Measurements from ENCODE around the gene ROPN1L. TPM values are rescaled to one million over a fixed set of nuclear protein-coding genes. Genes with fewer than 3 reads are reported as not detected.
"Not testable (repeated sequence)": the region's sequence is repeated elsewhere in the genome, so short reads cannot be mapped to it uniquely, and the experiment has no call there.

The ROPN1L gene
- total RNA-seq, 1 donor from 2014 or later: not detected

DNA sequence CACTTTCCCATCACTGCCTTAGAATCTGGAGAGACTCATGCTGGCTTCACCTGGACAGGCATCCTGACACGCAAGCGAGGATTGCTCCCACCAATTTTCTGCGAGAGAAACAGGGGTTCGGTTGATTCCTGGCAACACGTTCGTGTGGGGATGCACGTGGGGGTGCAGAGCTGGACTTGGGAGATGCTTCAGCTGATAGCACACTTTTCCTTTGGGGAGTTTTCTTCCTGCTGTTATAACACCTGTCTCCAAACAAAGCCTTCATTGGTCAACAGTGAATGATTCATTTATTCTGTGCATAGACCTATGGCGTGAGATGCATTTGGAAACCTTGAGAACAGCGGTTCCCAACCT is 50.0 kb downstream of the ROPN1L start:
- no peaks in the 10 kb centered on the region for H3K4me1 ChIP-seq
- H3K36me3 ChIP-seq: no peaks in the 10 kb centered on the region
- H3K27ac ChIP-seq: no peak overlapping the region
- no peak for DNase-seq (ENCODE audit: low spot score in 2 of 2)
- no peaks in the 10 kb centered on the region for H3K9me3 ChIP-seq
- no peak overlapping the region for H3K4me3 ChIP-seq
- intact Hi-C loops (cut with DNase I): no loop called here
- TF ChIP-seq, protein P1, sequence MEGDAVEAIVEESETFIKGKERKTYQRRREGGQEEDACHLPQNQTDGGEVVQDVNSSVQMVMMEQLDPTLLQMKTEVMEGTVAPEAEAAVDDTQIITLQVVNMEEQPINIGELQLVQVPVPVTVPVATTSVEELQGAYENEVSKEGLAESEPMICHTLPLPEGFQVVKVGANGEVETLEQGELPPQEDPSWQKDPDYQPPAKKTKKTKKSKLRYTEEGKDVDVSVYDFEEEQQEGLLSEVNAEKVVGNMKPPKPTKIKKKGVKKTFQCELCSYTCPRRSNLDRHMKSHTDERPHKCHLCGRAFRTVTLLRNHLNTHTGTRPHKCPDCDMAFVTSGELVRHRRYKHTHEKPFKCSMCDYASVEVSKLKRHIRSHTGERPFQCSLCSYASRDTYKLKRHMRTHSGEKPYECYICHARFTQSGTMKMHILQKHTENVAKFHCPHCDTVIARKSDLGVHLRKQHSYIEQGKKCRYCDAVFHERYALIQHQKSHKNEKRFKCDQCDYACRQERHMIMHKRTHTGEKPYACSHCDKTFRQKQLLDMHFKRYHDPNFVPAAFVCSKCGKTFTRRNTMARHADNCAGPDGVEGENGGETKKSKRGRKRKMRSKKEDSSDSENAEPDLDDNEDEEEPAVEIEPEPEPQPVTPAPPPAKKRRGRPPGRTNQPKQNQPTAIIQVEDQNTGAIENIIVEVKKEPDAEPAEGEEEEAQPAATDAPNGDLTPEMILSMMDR (IDR thresholded peaks at IDR 0.05): no peak
- H3K27me3 ChIP-seq: no peaks in the 10 kb centered on the region

DNA sequence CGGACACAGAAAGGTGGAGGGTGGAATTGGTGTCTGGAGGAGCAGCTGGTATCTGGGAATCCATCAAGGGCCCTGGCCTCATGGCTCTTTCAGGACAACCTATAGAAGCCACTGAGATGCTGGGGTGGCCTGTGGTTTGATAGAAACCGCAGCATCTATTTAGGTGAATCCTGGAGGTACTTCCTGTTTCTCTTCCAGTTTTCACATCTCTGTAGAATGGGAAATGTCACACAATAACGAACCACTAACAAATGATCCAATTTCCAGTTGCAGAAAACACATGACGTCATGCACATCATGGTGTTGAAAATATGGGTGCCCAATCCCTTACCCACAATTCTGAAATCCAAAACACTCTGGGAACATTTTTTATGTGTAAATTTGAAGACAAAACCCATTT is 52.2 kb downstream of the ROPN1L start:
- Histone ChIP-seq H3K4me1 (no peaks in the 10 kb centered on the region), H3K36me3 (no peaks in the 10 kb centered on the region), H3K27ac (no peak overlapping the region), H3K27me3 (no peaks in the 10 kb centered on the region), H3K9me3 (no peaks in the 10 kb centered on the region), H3K4me3 (no peak overlapping the region)
- intact Hi-C loops (cut with DNase I): no loop called here
- TF ChIP-seq, protein P1 (IDR thresholded peaks at IDR 0.05): no peak
- no peak for DNase-seq (ENCODE audit: low spot score in 2 of 2)

DNA sequence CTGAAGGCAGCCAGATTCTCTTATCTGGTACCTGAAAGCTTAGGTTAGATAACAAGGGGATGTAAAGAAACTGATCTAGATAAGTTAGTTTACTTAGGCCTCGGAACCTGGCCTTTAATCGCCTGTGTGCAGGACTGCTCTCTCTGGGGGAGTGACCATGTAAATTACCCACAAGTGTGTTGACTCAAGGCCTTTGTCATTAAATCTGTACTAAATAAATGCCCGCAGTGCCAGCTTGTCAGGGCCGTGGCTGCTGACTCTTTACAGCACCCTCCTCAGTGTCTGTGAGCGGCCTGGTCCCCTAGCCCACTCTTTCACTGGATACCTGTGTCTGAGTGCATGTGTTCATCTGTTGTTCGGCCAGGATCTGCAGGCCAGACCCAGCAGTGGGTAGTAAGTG is 52.8 kb downstream of the ROPN1L start:
- H3K27me3 ChIP-seq; H3K27ac ChIP-seq; DNase-seq (ENCODE audit: low spot score in 2 of 2): not testable (repeated sequence)

DNA sequence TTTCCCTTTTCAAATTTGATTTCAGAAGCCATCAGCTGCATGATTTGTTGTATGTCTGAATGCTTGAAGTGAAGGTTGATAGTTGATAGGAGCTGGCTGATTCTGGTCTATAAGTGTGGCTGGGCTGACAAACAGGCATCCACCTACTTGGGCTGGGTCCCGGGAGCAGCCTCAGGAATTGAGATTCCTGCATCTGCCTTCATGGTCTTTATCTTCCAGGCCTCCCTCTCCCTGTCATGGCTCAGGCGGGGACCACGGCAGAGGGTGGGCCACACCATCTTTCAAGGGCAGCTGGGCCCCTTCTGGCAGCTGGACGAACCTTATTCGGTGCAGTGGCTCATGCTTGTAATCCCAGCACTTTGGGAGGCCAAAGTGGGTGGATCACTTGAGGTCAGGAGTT is 55.9 kb downstream of the ROPN1L start:
- no peaks in the 10 kb centered on the region for H3K9me3 ChIP-seq
- intact Hi-C loops (cut with DNase I): no loop called here
- no peaks in the 10 kb centered on the region for H3K4me1 ChIP-seq
- no peak overlapping the region for H3K4me3 ChIP-seq
- TF ChIP-seq, protein P1 (IDR thresholded peaks at IDR 0.05): no peak
- DNase-seq (ENCODE audit: low spot score in 2 of 2): no peak
- no peaks in the 10 kb centered on the region for H3K36me3 ChIP-seq
- H3K27me3 ChIP-seq: no peaks in the 10 kb centered on the region
- H3K27ac ChIP-seq: no peak overlapping the region

More for the DNA sequence above, 52.8 kb downstream of the ROPN1L start:
- H3K36me3 ChIP-seq; H3K9me3 ChIP-seq; H3K4me3 ChIP-seq; intact Hi-C loops (cut with DNase I); H3K4me1 ChIP-seq: not testable (repeated sequence)

DNA sequence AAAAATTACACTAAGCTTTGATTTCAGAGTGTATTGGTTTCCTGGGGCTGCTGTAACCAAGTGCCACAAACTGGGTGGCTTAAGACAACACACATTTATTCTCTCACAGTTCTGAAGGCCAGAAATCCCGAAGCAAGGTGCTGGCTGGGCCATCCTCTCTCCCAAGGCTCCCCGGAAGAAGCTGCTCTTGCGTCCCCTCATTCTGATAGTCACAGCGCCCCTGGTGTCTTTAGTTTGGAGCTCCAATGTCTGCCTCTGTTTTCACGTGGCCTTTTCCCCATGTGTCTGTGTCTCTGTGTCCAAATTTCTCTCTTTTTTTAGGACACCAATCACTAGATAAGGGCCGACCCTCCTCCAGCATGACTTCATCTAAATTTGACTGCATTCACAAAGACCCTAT is 56.7 kb downstream of the ROPN1L start:
- no peak for DNase-seq (ENCODE audit: low spot score in 2 of 2)
- no peaks in the 10 kb centered on the region for H3K4me1 ChIP-seq
- no peaks in the 10 kb centered on the region for H3K9me3 ChIP-seq
- no peaks in the 10 kb centered on the region for H3K27me3 ChIP-seq
- intact Hi-C loops (cut with DNase I): no loop called here
- no peaks in the 10 kb centered on the region for H3K36me3 ChIP-seq
- TF ChIP-seq, protein P1 (IDR thresholded peaks at IDR 0.05): no peak
- no peak overlapping the region for H3K27ac ChIP-seq
- no peak overlapping the region for H3K4me3 ChIP-seq

DNA sequence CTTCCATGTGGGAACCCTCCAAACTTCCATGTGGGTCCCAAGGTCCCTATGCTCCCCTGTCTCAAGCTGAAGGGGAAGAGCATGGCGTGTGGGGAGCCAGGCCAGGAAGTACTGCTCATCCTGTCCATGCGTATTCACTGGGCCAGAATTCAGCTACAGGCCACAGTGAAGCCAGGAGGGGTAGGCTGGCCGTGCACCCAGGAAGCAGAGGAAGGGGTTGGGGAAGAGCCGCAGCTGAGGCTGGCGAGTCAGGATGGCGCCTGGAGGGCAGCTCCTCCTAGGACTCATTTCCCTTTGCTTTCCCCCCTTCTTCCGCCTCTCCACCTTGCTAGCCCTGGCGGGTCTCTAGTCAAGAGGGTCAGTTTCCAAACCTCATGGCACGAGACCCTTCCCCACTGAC is 57.4 kb downstream of the ROPN1L start:
- TF ChIP-seq, protein P1 (IDR thresholded peaks at IDR 0.05): no peak
- no peak for DNase-seq (ENCODE audit: low spot score in 2 of 2)
- intact Hi-C loops (cut with DNase I): no loop called here

More for the DNA sequence above, 57.4 kb downstream of the ROPN1L start:
- H3K4me3 ChIP-seq: no peak overlapping the region
- no peaks in the 10 kb centered on the region for H3K4me1 ChIP-seq
- H3K9me3 ChIP-seq: no peaks in the 10 kb centered on the region
- H3K27ac ChIP-seq: no peak overlapping the region
- H3K36me3 ChIP-seq: no peaks in the 10 kb centered on the region
- no peaks in the 10 kb centered on the region for H3K27me3 ChIP-seq

Data from ascending aorta (tissue), 2 donors.